ENCODE data around the gene OR2L13. TPM values are rescaled to one million over a fixed set of nuclear protein-coding genes. Genes with fewer than 3 reads are reported as not detected.

OR2L13 gene
- not detected for total RNA-seq

- DNase-seq (ENCODE audit: low spot score), result no peak
- TF ChIP-seq CTCF (IDR thresholded peaks at IDR 0.05), result no peak
- no peak for ATAC-seq (ENCODE audit: low FRiP score)
Observed at GRCh38 chr1:248094884-248095283, at the start of gene OR2L13. Gene OR2L13, plus strand, starts transcription at chr1:248095184. Its CDS starts 4,192 bp downstream, at chr1:248099376.

GRCh38 chr1:248045209-248045608, 49.8 kb upstream of the OR2L13 start:
- TF ChIP-seq CTCF (IDR thresholded peaks at IDR 0.05), result no peak
- DNase-seq (ENCODE audit: low spot score), result no peak
- no peak for ATAC-seq (ENCODE audit: low FRiP score)

- DNase-seq (ENCODE audit: low spot score) (no peak), ATAC-seq (ENCODE audit: low FRiP score) (no peak)
- TF ChIP-seq CTCF (IDR thresholded peaks at IDR 0.05), result no peak
Observed at GRCh38 chr1:248046536-248046935, 48.4 kb upstream of the OR2L13 start, which contains the start of gene OR2L3. Gene OR2L3, plus strand, starts transcription at chr1:248046836. Its CDS starts 13,846 bp downstream, at chr1:248060682.

- ATAC-seq (ENCODE audit: low FRiP score) (no peak), DNase-seq (ENCODE audit: low spot score) (no peak)
- no peak for TF ChIP-seq CTCF (IDR thresholded peaks at IDR 0.05)
Observed at GRCh38 chr1:248047008-248047407, 48.0 kb upstream of the OR2L13 start.

- ATAC-seq (ENCODE audit: low FRiP score) (no peak), DNase-seq (ENCODE audit: low spot score) (no peak)
- TF ChIP-seq CTCF (IDR thresholded peaks at IDR 0.05), result no peak
Observed at GRCh38 chr1:248054671-248055070, 40.3 kb upstream of the OR2L13 start.

GRCh38 chr1:248055261-248055660, 39.7 kb upstream of the OR2L13 start:
- DNase-seq (ENCODE audit: low spot score) (no peak), ATAC-seq (ENCODE audit: low FRiP score) (no peak)
- no peak for TF ChIP-seq CTCF (IDR thresholded peaks at IDR 0.05)

- DNase-seq (ENCODE audit: low spot score), result no peak
- no peak for TF ChIP-seq CTCF (IDR thresholded peaks at IDR 0.05)
Observed at GRCh38 chr1:248065071-248065470, 29.9 kb upstream of the OR2L13 start.

More at GRCh38 chr1:248065071-248065470, 29.9 kb upstream of the OR2L13 start:
- no peak for ATAC-seq (ENCODE audit: low FRiP score)

Measured in omental fat pad (tissue), 4 donors.